ENCODE measurements around the gene AOX1. TPM values are rescaled to one million over a fixed set of nuclear protein-coding genes. Genes with fewer than 3 reads are reported as not detected.

The AOX1 gene
- total and polyA plus RNA-seq, 2 donors (not counting 1 experiment from before 2014, with no cell fraction given): 0.18 TPM; not detected in 1

GRCh38 chr2:200600549-200601225 lies 14.9 kb downstream of the AOX1 start:
- TF ChIP-seq EZH2 (IDR thresholded peaks at IDR 0.05; ENCODE audit: borderline replicate concordance, insufficient read depth, low read depth, low read length, poor library complexity, severe bottlenecking) (no peak), CTCF (IDR thresholded peaks at IDR 0.05) (no peak)
- Histone ChIP-seq H3K9me3 (ENCODE audit: control extremely low read depth in 1 of 3, control insufficient read depth in 2 of 3, insufficient read depth in 1 of 3, low read length in 2 of 3) (no peaks in the 10 kb centered on the region), H3K4me1 (ENCODE audit: control insufficient read depth in 2 of 2, insufficient read depth in 2 of 2, low read length in 2 of 2) (no peaks in the 10 kb centered on the region), H3K27ac (ENCODE audit: low read length in 2 of 2) (no peak overlapping the region), H4K20me1 (ENCODE audit: control insufficient read depth, insufficient read depth, low read length, poor library complexity, severe bottlenecking) (no peaks in the 10 kb centered on the region), H3K9ac (ENCODE audit: low read length) (no peak overlapping the region), H3K79me2 (ENCODE audit: control insufficient read depth, insufficient read depth, low read length) (no peaks in the 10 kb centered on the region), H3K27me3 (replicated peaks in 1 of 4; ENCODE audit: control extremely low read depth in 1 of 4, control insufficient read depth in 3 of 4, insufficient read depth in 4 of 4, low read length in 3 of 4) (peaks cover 0 to 3% (median 0%) of the 10 kb centered on the region in 4 experiments), H3K4me2 (replicated peaks; ENCODE audit: low read depth, low read length, poor library complexity, severe bottlenecking) (no peak overlapping the region), H3K4me3 (ENCODE audit: control extremely low read depth in 1 of 5, extremely low read depth in 1 of 5, insufficient read depth in 1 of 5, low read depth in 2 of 5, low read length in 4 of 5) (no peak overlapping the region), H2AFZ (ENCODE audit: insufficient read depth, low read depth, low read length, poor library complexity, severe bottlenecking) (no peak overlapping the region), H3K36me3 (replicated peaks in 1 of 2; ENCODE audit: control extremely low read depth in 1 of 2, control insufficient read depth in 1 of 2, extremely low read depth in 1 of 2, insufficient read depth in 2 of 2, low read length in 1 of 2) (no peaks in the 10 kb centered on the region)
- 86% methylated on average over 1 of the region's 7 CpGs for WGBS (ENCODE audit: insufficient coverage)
- POLR2A ChIA-PET: no interaction called here
- intact Hi-C loops (cut with micrococcal nuclease): no loop called here
- Mint-ChIP-seq H3K4me1 (no peaks in the 10 kb centered on the region), H3K4me3 (no peak overlapping the region), H3K27me3 (peaks cover 26% of the 10 kb centered on the region), H3K27ac (no peak overlapping the region), H3K9me3 (ENCODE audit: insufficient read depth) (no peaks in the 10 kb centered on the region)
- no peak for ATAC-seq (ENCODE audit: low read depth)
- DNase-seq: no peak
- CTCF ChIA-PET: no interaction called here

GRCh38 chr2:200602584-200602983 lies 16.8 kb downstream of the AOX1 start:
- 97% methylated on average over 3 of the region's 4 CpGs for WGBS (ENCODE audit: insufficient coverage)
- no peak overlapping the region for H3K4me3 Mint-ChIP-seq
- Histone ChIP-seq H3K27me3 (replicated peaks in 1 of 4; ENCODE audit: control extremely low read depth in 1 of 4, control insufficient read depth in 3 of 4, insufficient read depth in 4 of 4, low read length in 3 of 4) (no peaks in the 10 kb centered on the region), H2AFZ (ENCODE audit: insufficient read depth, low read depth, low read length, poor library complexity, severe bottlenecking) (no peak overlapping the region), H3K4me2 (replicated peaks; ENCODE audit: low read depth, low read length, poor library complexity, severe bottlenecking) (no peak overlapping the region), H3K9me3 (ENCODE audit: control extremely low read depth in 1 of 3, control insufficient read depth in 2 of 3, insufficient read depth in 1 of 3, low read length in 2 of 3) (no peaks in the 10 kb centered on the region), H3K36me3 (replicated peaks in 1 of 2; ENCODE audit: control extremely low read depth in 1 of 2, control insufficient read depth in 1 of 2, extremely low read depth in 1 of 2, insufficient read depth in 2 of 2, low read length in 1 of 2) (no peaks in the 10 kb centered on the region), H3K27ac (ENCODE audit: low read length in 2 of 2) (no peak overlapping the region), H3K4me3 (ENCODE audit: control extremely low read depth in 1 of 5, extremely low read depth in 1 of 5, insufficient read depth in 1 of 5, low read depth in 2 of 5, low read length in 4 of 5) (no peak overlapping the region), H3K79me2 (ENCODE audit: control insufficient read depth, insufficient read depth, low read length) (no peaks in the 10 kb centered on the region), H4K20me1 (ENCODE audit: control insufficient read depth, insufficient read depth, low read length, poor library complexity, severe bottlenecking) (no peaks in the 10 kb centered on the region), H3K9ac (ENCODE audit: low read length) (no peak overlapping the region), H3K4me1 (ENCODE audit: control insufficient read depth in 2 of 2, insufficient read depth in 2 of 2, low read length in 2 of 2) (no peaks in the 10 kb centered on the region)
- TF ChIP-seq EZH2 (IDR thresholded peaks at IDR 0.05; ENCODE audit: borderline replicate concordance, insufficient read depth, low read depth, low read length, poor library complexity, severe bottlenecking) (no peak), CTCF (IDR thresholded peaks at IDR 0.05) (no peak)
- DNase-seq (no peak), ATAC-seq (ENCODE audit: low read depth) (no peak)
- no peaks in the 10 kb centered on the region for H3K4me1 Mint-ChIP-seq
- no peak overlapping the region for H3K27ac Mint-ChIP-seq
- ChIA-PET CTCF (no interaction called here), POLR2A (no interaction called here)
- H3K9me3 Mint-ChIP-seq (ENCODE audit: insufficient read depth): peaks cover under 1% of the 10 kb centered on the region
- intact Hi-C loops (cut with micrococcal nuclease): no loop called here
- H3K27me3 Mint-ChIP-seq: peaks cover 24% of the 10 kb centered on the region

Measured in B cell (primary cell).